Astrocyte of the hippocampus (primary cell): ENCODE measurements around the gene STARD13.

ENCODE experiments used
- DNase-seq: peaks from one replicate; pipeline ENCODE4 v3.0.0; 2011; ENCODE audit warnings: low read depth, low spot score

Gene STARD13

GRCh38 chr13:33119022-33119781, 166.4 kb downstream of the STARD13 start:
- DNase-seq, result peak; percentile 69

DNA sequence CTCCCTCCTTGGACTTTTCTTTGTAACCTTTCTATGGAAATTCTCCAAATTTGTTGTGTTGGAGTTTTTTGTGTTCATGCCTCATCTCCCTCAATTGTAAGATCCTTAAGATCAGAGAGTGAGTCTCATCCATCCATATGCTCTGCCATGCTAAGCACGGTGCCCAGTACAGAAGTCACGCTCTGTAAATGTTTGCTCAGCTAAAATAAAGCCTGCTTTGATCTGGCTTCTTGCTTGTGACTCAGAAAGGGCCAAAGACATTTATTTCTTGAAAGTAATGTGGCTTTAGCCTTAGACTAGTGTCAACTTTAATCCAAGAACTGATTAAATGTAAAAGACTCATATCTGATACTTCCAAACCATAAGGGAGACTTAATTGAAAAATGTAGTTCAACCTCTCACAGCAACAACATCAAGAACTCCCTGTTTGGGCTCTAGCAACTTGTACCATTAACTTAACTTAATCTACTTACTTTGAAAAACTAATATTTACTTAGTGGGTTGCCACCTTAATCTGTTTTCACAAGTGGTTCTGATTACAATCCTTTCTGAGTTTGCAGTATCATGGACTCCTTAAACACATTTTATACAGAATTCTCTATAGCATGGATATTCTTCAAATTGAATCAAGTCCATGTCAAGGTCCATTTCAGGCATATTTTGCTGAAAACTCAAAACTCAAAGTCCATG, 169.1 kb downstream of the STARD13 start:
- no peak for DNase-seq

DNA sequence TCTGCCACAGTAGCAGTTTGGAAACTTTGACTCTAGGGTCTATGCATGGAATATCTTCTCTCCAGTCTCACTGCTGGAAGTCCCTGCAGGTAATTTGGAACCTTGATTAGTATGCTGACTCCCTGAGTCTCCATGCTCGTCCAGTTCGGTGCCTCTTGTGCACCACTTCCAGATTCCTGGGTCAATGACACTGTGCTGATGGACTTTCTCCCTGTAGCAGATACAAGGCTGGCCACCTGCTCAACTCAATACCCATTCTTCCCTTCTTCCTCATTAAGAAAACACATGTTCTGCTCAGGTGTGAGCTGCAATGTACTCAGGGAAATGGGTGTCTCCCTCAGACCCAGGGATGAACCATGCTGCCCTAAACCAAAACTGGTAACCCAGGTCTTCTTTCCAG, 170.3 kb downstream of the STARD13 start:
- no peak for DNase-seq

- DNase-seq, result no peak
These were observed 171.4 kb downstream of the STARD13 start for GRCh38 chr13:33114146-33114545.

DNA sequence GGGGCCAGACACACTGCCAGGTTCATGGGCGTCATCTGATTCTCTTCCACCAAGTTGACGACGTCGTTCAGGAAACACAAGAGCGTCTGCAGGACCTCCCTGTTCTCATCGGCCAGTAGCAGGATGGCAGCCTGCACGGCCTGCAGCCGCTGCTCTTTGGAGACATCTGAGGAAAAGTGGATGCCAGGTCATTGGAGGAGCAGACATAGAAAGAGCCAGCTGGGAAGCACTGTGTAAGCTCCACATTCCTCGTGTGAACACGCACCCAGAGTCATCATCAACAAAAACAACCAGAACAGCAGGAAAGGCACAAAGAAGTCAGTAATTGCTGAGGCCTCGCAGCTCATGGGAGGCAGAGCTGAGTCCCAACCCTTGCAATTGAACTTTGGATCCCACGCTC, 172.8 kb downstream of the STARD13 start:
- no peak for DNase-seq

GRCh38 chr13:33111414-33112110, 174.0 kb downstream of the STARD13 start:
- peak; percentile 87 for DNase-seq

DNA sequence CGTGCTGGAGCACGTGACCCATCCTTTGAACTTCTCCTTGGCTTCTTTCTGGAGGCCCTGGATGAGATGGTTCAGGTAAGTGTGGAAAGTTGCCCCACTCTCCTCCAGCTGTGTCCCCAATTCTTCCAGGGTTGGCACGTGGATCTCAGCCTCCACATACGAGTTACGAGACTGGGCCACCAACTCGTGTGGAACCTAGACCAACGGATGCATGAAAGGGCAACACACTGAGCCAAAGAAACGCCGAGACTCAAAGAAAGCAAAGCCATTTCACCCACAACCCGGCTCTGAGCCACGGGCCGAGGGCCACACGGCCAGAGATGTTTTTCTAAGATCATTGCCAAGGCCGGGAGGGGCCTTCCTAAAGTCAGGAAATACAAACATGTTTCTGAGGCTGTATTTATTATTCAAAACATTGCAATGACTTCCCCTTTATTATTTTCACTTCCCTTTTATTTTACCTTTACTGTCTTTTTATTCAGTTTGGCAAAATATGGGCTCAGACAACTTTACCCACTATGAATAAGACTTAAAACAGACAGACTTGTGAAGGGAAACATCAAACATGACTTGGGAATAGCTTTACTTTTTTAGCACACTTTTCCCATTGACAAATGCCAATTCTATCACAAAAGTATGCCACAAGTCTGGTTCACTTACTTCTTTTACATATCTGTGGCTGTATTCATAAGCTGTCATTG, 174.7 kb downstream of the STARD13 start:
- peak; percentile 80 for DNase-seq

GRCh38 chr13:33110386-33110712, 175.2 kb downstream of the STARD13 start:
- DNase-seq, result no peak

DNA sequence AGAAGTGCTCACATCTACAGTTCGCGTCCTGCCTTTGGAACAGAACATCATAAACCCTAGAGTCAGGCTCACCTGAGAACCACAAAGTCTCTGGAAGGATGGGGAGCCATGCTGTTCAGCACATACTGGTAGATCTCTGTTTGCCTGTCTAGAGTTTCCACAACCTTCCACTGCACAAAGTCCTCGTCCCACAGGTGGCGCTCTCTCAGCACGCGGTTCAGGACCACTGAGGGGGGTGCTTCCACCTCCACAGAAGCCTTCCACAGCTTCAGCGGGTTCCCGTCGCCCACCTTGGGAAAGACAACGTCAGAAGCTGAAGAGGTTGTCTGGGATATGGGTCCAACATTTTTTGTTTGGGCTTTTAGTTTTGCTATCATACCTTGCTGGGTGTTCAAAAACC, 175.8 kb downstream of the STARD13 start:
- DNase-seq, result no peak

GRCh38 chr13:33109271-33109697, 176.3 kb downstream of the STARD13 start:
- DNase-seq, result peak; percentile 29

- DNase-seq, result peak; percentile 69
These were observed 176.9 kb downstream of the STARD13 start for GRCh38 chr13:33108620-33109019.

DNA sequence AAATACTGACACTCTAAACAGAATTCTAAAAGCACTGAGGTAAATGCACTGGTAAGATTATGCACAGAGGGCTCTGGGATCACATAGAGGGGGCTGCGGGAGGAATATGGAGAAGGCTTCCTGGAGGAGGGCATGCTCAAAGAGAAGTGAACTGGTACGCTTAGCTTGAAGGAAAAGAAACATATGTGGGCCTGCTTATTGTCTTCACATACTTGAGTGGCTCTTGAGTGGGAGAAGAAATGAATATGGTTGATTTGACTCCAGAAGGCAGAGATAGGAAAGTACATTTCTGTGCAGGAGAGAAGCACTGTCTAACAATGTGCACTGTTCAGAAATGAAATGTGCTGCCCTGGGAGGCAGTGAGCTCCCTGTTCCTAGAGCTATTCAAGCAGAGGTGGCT, 178.2 kb downstream of the STARD13 start:
- no peak for DNase-seq

- no peak for DNase-seq
These were observed 178.7 kb downstream of the STARD13 start for GRCh38 chr13:33106656-33107360.

DNA sequence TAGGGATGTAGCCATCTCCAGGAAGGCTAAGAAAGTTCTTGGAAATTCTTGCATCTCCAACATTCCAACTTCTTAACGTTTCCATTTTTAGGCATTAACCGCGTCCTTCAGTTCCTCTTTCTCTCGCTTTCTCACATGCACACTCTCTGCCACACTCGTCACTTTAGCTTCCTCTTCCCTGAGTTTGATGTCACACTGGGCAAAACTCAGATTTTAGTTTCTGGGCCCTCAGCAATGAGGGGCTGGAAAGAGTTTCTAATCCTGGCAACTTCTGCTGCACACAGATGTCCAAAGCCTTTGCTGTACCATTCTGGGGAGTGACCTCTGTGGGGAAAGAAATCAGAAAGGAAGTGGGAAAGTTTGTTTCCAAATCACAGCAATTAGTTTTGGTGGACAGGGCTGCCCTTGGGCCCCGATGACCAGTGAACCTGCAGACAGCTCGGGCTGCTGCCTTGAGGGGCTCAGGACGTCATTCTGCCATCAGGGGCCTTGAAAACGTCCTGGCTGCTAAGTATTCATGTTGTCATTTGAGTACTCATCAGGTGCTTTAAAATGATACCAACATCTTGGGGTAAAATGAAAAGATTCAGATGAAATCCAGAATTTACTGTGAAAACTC, 180.1 kb downstream of the STARD13 start:
- DNase-seq, result no peak

DNA sequence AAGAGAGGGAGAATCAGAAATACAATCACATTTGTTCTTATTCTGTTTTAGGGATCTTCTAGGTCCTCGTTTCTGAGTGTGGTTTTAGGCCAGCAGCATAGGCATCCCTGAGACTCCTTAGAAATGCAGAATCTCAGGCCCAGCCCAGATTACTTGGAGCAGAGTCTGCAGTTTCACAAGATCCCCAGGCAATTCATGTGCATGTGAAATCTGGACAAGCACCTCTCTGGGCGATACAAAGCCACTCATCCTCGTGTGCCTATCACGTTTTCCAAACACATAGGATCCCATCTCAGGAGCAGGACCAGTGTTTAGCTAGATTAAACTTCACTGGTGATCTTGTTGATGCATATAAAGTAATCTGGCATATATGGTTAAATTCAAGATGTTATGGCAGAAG, 182.1 kb downstream of the STARD13 start:
- no peak for DNase-seq

GRCh38 chr13:33101835-33102234, 183.7 kb downstream of the STARD13 start:
- DNase-seq, result no peak

DNA sequence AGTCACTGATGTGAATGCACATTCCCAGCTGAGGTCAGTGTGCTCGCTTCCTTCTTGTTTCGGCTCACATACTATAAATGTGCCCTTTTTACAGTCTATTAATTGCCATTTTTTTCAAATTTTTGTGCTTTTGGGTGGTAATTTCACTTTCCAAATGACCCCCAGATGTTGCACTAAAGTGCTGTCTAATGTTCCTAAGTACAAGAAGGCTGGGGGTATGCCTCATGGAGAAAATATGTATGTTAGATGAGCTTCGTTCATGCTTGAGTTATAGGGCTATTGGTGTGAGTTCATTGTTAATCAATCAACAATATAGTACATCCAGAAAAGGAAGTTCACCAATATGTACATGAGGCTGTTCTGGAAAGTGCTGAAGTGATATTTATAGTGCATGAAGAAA, 184.7 kb downstream of the STARD13 start:
- no peak for DNase-seq

GRCh38 chr13:33099860-33100259, 185.7 kb downstream of the STARD13 start:
- no peak for DNase-seq

GRCh38 chr13:33096886-33097605, 188.5 kb downstream of the STARD13 start:
- no peak for DNase-seq
